GM10847 (cell line): Measurements from ENCODE around the gene CSRNP3.

ENCODE experiments used
- POLR2A ChIP-seq: IDR thresholded peaks from 2 replicates; pipeline ENCODE4 v1.6.1; 2011; ENCODE audit not compliant: insufficient read length; ENCODE audit errors: extremely low read depth

Gene CSRNP3

GRCh38 chr2:165584126-165584654 lies 114.7 kb downstream of the CSRNP3 start:
- no peak for TF ChIP-seq POLR2A

- TF ChIP-seq POLR2A = no peak
Measured at GRCh38 chr2:165586019-165586418, 116.5 kb downstream of the CSRNP3 start.

GRCh38 chr2:165587335-165587938 lies 117.9 kb downstream of the CSRNP3 start:
- no peak for TF ChIP-seq POLR2A

GRCh38 chr2:165593081-165593480 lies 123.6 kb downstream of the CSRNP3 start:
- TF ChIP-seq POLR2A = no peak

DNA sequence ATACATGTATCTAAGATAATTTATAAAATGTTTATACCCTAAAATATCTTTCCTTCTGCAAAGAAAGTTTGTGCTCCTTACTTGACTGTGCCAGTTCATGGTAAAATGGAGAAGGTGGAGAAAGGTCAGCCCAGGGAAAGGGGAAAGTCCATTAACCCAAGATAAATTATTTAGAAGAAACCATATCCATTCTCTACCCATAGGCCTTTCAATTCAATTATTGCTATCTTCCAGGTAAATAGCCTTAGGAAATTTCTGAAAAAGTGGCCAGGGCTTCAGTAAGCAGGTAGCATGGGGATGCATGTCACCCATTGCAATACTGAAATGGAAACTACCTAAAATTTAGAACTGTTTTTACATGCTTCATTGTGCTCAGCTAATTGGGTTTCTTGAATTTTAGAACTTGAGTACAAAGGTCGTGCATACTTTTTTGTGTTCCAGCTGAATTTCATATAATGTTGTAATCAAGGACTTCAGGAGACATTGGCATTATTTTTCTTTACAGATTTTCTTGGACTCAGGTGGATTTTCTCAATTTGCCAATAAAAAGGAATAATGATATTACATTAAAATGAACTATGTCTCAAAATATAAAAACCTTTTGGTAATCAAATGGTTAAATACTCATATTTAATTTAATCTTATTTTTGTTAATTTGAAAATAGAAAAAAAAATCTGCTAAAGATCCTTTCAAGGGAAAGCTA lies 124.9 kb downstream of the CSRNP3 start:
- TF ChIP-seq POLR2A = no peak

DNA sequence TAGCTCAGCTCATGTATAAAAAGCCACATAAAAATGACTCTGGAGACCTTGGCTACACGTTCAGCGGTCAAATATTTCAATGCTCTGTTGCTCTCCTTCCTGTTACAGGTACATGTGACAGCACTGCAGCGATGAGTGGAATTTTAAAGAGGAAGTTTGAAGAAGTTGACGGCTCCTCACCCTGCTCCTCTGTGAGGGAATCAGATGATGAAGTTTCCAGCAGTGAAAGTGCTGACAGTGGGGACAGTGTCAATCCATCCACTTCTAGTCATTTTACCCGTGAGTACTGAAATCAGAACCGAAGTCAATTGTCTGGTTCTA lies 125.4 kb downstream of the CSRNP3 start:
- no peak for TF ChIP-seq POLR2A

GRCh38 chr2:165596788-165597187 lies 127.3 kb downstream of the CSRNP3 start:
- TF ChIP-seq POLR2A = no peak

DNA sequence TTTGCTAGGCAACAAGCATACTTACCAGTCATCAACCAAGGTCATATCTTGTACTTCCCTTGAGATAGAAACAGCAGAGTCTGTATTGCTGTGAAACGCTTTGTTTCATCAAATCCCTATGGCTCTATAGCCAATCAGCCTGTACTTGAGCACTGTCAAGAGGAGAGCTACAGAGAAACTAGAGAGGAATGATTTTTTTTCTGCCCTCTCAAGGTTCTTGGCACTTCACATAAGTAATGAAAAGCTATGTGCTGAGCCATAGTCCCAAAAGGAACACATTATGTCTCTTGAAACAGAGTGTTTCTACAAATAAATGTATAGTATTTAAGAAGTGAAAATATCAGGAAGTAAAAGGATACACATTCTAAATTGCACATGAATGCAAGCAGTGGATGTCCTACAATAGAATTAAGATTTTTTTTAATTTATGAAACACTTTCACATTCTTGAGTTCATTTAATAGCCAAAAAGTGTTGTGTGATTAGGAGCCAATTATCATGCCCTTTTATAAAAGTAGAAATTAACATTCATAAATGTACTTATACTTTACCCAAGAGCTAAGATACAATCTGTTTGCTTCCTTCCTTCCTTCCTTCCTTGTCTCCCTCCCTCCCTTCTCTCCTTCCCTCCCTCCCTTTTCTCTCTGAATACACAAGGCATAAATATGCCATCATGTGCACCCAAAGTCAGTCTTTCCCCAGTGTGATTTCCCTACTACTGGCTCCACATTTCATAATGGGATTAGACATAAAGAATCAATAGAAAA lies 131.8 kb downstream of the CSRNP3 start:
- TF ChIP-seq POLR2A = no peak

DNA sequence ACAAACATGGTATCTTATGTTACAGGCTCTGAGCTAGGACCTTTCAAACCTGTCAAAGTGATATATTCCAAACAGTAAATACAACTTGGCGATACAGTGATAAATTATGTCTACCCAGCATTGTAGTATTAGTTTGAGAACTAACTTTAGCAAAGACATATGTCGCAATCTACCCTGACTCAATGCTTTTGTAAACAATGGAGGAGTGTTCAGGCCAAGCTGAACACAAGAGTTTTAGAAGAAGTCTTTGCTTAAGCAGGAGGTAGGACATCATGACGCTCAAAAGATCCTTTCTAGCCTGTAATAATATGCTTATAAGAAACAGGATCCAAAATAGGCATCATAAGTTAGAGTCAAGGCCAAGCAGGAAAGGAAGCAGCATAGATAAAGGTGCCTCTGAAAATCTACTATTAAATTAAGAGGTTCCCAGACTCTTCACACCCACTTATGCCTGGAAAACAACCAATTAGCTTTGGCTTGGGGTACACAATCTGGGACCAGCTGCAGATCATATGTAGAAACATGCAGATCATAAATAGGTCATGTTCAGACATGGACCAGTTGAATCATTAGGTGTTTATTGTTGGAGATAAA lies 132.5 kb downstream of the CSRNP3 start:
- no peak for TF ChIP-seq POLR2A

DNA sequence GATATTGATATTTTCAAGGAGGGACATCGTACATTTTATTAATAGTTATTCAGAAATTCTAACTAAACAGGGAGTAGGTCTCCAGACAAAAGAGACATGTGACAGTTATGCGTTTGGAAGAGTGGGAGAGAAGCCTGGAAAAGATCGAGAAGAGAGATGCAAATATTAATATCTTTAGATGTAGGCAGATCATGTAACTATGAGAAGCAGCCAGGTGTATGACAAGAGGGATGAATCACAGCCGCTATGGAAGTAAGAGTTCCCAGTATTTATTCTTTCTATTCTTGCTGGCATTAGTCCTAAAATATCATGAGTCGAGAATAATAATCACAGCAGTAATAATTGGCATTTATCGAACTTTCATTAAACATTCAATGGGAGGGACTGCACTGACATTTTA lies 140.2 kb downstream of the CSRNP3 start:
- TF ChIP-seq POLR2A = no peak

- TF ChIP-seq POLR2A = no peak
Measured at GRCh38 chr2:165610591-165611029, 141.1 kb downstream of the CSRNP3 start.

- TF ChIP-seq POLR2A = no peak
Measured at GRCh38 chr2:165617741-165618481, 148.4 kb downstream of the CSRNP3 start.

DNA sequence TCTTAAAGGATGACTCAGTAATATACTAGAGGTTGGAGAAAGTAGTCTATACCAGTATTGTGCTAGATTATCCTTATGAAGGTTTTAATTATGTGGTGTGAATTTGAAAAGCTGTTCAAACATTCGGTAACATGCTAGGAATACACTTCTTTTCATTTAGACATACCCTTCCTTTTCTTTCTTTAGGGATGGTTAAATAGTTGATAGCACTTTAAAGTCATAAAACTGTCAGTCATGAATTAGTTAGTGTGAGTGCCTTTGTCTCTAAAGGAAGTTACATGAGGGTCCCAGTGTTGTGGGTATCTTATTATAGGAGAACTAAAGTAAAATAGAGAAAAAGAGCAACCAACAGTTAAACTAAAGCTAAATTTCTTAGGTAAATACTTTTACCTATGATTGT lies 149.3 kb downstream of the CSRNP3 start:
- TF ChIP-seq POLR2A = no peak

DNA sequence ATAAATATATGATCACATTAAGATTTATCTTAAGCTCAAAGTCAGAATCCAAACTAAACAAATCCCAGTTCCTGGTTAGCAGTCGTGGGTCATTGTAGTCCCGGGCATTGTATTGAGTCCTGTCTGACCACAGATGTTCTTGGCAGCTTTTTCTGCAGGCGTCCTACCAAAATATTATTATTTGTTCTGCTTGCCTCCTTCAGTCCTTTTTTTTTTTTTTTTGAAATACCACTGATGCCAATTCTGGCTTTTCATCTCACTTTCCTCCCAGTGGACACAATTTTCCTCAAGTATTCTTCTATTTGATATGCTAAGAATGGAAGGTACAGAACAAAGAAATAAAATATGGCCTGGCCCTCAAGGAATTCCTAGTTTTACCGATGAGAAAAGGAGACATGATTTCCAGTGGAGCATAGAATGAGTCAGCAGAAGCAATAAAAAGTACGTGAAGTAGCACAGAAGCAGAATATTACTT lies 151.6 kb downstream of the CSRNP3 start:
- no peak for TF ChIP-seq POLR2A

DNA sequence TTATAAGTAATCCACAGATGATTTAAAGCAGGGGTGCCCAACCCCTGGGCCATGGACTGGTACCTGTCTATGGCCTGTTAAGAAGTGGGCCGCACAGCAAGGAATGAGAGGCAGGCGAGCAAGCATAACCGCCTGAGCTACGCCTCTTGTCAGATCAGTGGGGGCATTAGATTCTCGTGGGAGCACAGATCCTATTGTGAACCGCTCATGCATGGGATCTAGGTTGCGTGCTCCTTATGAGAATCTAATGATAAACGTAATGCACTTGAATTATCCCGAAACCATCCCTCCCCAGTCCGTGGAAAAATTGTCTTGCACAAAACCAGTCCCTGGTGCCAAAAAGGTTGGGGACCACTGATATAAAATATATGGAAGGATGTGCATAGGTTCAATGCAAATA lies 153.7 kb downstream of the CSRNP3 start:
- no peak for TF ChIP-seq POLR2A

DNA sequence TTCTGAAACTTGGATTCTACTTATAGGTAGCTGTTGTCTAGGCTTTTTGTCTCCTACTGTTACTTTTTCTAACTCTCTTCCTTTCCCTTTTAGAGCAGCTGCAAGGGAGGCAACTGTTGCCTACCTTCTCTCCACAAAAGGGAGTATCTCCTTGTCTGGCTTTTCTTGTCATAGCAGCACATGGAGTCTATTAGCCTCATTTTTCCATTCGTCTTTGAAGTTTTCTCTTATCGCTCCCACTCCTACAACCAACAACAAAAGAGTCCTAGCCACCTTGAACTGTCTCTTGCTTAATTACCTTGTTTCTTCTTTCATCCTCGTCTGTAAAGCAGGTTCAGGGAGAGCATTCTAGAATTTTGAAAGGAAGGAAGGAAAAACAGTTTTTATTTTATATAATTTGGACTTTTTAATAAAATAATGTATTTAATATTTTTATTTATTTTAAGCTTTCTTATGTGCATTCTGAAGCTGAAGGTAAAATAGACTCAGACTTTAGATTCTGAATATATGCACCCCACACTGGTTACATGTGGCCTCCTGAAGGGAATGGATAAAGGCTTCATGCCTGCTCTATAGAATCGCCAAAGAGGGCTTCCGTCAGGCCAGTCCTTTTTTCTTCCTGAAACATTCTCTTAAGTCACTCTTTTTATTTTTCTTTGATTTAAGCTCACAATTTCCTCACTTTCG lies 154.4 kb downstream of the CSRNP3 start:
- no peak for TF ChIP-seq POLR2A
